DOHH2 (cell line): ENCODE data around the gene PIAS1.

Source experiments
- CTCF ChIP-seq: fragments of 200-600 bp; sonication (generic); IDR thresholded peaks from one replicate; pipeline ENCODE4 v1.5.1; 2014; ENCODE audit warnings: antibody characterized with exemption, mild to moderate bottlenecking, low read depth, low read length; ENCODE audit not compliant: poor library complexity, severe bottlenecking
- EZH2phosphoT487 ChIP-seq: fragments of 200-600 bp; sonication (generic); IDR thresholded peaks from 2 replicates; pipeline ENCODE4 v1.6.1; 2017; ENCODE audit warnings: borderline replicate concordance, mild to moderate bottlenecking, antibody characterized with exemption, low read length, moderate library complexity, mixed read lengths

DNA sequence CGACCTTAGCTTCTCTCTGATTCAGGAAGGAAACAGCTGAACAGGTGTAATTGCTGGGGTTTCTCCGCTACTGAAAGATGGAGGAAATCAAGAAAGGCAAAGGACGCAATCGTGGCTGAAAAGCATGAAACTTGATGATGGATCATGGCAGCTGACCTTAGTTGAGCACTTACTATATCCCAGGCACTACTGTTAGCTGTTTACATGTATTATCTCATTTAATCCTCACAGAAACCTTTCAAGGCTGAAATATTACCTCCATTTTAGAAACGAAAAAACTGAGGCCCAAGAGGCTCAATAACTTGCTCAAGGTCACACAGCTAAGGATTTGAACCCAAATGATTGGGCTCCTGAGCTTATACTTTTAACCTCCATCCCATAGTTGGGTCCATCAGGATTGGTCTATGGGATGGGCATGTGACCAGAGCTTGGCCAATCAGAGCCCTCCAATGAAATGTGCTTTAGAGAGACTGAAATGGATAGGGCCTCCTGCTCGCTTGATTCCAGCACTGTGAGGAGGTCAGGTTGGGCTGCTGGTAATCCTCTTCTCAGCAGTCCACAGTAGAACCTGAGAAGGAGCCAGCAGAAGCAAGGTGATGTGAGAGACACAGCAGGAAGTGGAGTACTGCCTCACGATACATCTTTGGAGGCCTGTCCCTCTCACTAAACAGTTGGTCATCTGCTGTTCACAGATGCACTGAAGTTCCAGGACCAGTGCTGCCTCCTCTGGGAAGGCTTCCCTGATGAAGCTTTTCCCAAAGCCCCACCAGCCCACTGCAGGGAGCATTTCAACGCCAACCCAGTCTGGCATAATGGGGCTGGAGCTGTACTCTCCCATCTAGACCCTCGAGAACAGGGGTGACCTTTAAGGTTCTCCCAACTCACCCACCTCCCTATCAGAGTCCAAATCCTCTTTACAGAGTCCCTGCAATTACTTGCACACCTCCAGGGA lies 165.0 kb downstream of the PIAS1 start:
- TF ChIP-seq CTCF (no peak), EZH2phosphoT487 (no peak)
